HG03280 (cell line): ENCODE results near the gene EPHB2.

ENCODE experiments used
- ATAC-seq: cut with Tn5 transposase; IDR thresholded peaks from one replicate; pipeline ENCODE4 v1.9.1; 2021; ENCODE audit warnings: mild to moderate bottlenecking, moderate library complexity; ENCODE audit not compliant: unreplicated experiment

EPHB2 gene

DNA sequence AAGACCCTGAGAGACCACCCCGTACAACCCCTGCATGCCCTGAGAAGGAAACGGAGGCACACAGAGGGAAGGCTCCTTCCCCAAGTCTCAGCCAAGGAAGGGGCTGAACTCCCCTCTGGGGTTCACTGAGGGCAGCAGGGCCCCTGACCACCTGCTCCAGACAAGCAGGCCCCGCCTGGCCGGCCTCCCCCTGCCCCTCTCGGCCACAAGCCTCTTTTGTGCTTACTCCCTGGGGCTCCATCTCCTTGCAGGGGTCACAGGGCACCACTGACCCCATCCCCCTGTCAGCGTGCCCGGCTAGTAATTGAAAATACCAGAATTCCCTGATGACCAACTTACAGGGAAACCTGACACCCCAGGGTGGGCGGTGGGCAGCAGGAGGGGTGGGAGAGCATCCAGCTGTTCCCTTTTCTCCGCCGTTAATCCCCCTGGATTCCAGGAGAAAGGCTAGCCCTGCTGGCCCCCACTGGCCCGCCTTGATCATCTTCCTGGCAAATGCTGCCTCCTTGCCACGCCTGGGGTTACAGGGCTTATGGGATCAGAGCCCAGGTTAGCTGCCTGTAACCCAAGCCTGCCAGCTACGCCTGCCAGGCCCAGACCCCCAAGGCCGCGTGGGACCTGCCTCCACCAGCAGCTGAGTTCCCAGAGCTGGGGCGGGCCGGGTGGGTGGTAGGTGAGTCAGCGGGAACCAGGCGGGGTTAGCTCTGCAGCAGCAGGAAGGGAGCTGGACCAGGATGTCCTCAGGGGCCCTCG, 165.9 kb downstream of the EPHB2 start:
- ATAC-seq = no peak

DNA sequence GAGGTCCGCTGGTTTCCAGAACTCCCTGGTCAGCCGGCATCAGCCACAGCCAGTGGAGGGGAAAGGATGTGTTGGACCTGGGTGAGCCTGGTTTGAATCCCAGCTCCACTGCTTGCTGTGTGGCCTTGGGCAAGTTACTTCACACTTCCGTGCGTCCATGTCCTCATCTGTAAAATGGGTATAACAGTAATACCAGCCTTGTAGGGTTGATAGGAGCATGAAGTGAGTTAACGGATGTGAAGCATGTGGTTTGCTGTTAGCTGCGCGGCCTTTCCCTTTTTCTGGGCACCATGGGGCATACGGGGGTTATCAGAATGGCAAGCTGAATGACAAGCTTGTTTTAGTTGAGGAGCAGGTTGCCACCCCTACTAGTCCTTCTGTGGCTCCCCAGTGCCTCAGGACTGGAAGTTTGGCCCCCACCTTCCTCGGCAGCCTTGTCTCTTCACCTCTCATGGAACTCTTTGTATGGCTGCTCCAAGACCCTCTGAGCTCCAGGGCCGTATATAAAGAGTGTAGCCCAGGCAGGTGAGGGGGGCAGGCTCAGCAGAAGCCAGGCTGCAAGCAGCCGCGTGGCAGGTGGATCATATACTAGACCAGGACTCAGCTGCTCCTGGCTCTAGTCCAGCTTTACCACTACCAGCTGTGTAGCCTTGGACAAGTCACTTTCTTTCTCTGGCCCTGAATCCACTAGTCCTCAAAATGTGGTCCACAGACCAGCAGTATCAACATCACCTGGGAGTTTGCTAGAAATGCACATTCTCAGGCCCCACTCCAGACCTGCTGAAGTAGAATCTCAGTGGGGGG, 166.7 kb downstream of the EPHB2 start:
- no peak for ATAC-seq

DNA sequence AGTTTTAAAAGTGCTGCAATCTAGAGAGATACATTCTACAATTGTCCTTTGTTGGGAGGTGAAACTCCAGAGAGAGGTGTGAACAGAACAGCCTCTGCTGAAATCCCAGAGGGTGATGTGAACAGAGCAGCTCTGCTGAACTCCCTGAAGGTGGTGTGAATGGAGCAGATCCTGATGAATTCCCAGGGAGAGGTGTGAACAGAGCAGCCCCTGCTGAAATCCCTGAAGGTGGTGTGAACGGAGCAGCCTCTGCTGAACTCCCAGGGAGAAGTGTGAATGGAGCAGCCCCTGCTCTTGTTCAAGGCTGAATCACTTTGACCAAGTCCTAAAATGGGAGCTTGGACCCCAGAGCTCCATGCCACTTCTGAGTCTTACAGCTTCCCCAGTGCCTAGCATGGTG, 167.3 kb downstream of the EPHB2 start:
- ATAC-seq = no peak

DNA sequence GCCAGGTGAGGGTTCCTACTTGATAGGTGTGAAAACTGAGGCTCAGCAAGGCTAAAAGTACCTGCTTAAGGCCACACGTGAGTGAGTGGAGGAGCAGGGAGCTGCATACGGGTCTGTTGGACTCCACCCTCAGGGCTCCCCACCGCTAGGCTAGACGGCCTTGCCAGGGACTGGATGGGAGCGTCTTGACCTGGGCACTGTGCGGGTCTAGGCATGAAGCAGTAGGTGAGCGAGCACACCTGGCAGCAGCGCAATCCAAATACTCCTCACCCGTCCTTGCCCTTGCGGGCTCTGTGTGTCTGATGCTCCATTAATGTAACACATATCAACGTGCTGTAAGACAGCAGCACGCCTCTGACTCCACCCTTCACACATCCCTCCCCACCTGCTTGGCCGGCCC, 168.0 kb downstream of the EPHB2 start:
- ATAC-seq = no peak

DNA sequence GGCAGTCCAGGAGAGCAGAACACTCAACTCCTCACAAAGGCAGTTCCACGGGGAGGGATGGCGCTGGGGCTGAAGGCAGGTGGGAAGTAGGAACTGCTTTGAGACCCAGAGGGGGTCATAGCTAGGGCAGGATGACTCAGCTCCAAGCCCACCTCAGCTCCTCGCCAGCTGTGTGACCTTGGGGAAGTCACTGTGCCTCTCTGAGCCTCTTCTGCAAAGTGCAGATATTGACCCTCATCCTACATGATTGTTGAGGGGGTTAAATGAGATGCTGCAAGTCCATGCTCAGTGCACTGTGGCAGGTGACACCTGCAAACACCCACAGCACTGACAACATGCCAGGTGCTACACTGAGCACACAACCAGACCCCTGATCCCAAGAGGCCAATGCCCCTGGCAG, 168.8 kb downstream of the EPHB2 start:
- no peak for ATAC-seq

DNA sequence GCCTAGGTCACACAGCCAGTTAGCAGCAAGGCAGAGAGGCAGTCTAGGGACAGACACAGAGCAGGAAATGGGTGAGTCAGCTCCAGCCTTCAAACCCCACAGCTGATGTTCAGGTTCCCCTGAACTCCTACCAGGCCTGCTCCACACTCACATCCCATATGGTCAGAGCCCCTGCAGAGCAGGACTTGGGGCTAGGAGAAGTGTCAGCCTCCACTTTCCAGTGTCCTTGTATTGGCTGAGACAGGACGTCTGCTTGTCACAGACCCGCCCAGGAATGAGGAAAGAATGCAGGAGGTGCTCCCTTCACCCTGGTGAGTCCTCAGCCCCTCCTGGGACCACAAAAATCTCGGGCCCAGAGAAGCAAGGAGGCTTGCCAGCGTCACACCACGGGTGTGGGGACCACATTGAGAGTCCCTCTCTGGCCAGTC, 169.5 kb downstream of the EPHB2 start:
- no peak for ATAC-seq

DNA sequence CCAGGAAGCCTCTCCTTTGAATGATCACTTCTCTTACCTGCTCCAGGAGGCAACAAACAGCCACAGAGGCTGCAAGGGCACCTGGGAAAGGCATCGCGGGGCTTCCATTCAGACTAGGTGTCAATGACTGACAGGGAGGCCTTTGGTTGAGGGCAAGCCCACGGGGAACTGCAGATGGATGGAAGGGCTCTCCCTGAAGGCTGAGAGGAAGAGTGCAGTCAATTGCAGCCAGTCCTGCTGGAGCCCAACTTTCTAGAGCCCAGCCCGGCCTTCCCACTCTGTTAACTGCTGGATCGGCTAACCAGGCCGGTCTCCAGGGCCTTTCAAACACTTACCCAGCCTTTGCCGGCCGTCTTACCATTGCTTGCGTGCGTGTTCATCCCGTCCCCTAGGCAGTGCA, 172.8 kb downstream of the EPHB2 start:
- no peak for ATAC-seq

DNA sequence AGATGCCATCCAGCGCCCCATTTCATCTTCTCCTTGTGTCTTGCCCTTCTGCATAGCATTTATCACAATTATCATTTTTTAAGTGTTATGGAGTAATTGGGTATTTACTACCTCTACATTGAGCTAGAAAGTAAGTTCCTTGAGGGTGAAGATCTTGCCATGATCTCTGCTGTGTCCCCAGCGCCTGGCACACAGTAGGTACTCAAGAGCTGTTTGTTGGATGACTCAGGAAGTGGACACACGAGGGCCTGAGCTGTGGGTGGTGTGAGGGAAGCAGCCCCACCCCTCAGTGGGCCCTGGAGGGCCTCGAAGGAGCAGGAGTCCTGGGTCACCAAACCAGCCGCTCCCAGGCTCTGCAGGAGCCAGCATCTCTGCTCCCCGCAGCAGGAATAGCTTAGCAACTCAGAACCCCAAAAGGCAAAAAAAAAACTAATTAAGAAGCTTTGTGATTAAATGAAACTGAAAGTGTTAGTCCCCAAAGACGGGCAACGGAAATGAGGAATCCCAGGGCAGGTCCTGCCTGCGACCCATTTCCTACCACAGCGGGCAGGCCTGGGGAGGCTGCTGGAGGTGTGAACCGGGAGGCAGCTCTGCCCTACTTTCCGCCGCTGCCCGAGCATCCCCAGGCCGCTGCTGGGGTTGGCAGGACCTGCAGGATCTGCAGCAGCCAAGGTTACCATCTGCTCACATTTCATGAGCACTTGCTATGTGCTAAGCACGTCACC, 174.3 kb downstream of the EPHB2 start:
- ATAC-seq = no peak

DNA sequence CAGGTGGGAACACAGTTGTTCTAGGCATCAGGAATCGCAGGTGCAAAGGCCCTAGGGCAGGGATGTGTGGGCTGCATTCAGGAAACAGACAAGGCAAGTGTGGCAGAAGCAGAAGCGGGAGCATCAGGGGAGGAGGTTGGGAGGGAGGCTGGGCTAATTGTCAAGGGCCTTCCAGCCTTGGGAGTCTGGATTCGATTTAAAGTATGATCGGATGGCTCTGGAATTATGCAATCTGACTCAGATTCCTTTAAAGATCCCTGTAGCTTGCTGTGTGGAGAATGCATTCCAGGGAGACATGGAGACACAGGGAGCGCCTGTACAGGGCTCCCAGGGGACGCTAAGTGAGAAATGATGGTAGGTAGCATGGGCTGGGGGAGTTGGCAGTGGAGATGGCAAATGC, 175.6 kb downstream of the EPHB2 start:
- no peak for ATAC-seq

DNA sequence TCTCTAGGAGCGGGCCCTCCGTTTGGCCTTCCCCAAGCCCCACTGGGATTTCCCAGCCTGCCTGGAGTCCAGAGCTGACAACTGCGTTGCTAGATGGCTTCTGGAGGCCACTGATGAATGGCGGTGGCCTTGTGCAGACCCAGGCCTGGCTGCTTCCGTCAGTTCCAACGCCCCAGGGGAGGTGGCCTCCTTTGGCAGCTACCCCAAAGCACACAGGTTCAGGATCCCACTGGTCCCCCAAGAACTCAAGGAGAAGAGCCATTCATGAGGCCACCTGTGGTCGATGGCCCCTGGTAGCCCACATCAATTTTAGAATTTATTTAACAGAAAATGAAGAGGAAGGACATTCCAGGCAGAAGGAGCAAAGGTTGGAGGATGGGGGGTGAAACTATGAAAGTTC, 176.9 kb downstream of the EPHB2 start:
- ATAC-seq = no peak

DNA sequence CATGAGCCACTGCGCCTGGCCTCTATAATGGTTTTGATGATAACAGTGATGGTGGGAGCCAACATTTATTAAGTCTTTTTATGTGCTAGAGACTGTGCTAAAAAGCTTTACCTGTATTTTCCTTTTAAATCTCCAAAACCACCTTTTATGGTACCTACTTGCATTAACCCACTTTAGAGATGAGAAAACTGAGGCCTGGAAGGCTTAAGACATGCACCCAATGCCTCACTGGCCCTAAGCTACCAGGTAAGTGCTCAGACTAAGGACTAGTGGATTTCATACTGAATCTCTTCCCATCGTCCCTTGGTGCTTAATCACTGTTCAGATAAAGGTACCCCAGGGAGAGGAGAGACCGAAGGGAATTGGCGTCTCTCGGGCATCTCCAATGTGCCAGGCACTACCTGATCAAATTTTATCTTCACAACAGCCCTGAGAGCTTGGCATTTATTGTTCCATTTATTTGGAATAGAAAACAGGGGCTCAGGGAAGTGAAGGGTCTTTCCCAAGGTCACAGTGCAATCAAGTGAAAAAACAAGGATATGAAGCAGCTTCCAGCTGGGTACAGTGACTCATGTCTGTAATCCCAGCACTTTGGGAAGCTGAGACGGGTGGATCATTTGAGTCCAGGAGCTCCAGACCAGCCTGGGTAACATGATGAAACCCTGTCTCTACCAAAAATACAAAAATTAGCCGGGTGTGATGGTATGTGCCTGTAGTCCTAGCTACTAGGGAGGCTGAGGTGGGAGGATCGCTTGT, 177.9 kb downstream of the EPHB2 start:
- ATAC-seq = no peak

DNA sequence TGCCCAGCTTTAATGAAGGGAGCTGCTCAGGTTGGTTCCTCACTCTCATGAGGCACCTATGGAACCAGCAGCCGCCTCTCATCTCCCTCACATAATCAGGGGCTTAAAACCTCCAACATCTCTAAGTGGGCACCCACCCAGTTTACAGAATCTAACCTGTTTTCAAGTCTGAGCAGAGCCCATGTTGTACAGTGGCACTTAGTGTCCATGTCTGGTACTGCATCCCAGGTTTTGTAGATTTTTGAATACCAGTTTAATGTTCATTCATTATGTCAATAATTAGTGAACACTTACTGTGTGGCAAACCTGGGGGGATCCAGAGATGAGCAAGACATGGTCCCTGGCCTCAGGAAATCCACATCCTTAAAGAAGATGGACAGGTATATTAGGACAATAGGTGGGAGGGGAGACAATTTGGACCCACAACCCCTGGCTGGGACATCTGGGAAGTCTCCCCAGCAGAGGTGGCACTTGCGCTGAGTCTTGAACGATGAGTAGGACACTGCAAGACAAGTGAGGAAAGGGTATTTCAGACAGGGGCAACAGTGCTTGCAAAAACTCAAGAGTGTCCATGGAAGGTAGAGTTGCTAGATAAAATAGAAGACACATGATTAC, 178.7 kb downstream of the EPHB2 start:
- ATAC-seq = no peak

DNA sequence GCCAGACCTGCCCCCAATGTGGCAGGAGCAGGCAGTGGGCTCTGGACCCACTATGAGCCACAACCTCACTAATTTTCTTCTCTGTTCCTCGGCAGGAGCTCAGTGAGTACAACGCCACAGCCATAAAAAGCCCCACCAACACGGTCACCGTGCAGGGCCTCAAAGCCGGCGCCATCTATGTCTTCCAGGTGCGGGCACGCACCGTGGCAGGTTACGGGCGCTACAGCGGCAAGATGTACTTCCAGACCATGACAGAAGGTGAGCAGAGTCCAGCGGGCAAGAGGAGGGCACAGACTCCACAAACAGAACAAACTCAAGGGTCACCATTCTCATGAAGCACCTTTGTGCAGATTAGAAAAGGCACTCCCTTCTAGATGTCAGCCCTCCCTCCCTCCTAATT, 182.2 kb downstream of the EPHB2 start:
- no peak for ATAC-seq

DNA sequence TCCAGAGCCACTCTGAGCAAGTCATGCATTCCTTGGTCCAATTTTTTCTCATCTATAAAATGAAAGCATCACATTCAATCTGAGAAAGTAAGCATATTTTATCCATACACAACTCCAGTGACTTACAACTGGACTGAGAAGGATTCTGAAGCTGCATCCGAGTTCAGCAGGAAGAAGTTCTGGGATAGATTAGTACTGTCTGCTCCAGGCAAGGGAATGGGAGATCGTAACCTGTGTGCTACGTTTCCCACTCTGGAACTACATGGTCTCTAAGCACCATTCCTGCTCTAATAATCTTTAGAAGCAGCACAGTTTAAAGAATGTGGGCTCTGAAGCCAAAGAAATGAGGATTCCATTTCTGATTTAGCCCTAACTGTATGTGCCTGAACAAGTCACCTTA, 182.7 kb downstream of the EPHB2 start:
- no peak for ATAC-seq

DNA sequence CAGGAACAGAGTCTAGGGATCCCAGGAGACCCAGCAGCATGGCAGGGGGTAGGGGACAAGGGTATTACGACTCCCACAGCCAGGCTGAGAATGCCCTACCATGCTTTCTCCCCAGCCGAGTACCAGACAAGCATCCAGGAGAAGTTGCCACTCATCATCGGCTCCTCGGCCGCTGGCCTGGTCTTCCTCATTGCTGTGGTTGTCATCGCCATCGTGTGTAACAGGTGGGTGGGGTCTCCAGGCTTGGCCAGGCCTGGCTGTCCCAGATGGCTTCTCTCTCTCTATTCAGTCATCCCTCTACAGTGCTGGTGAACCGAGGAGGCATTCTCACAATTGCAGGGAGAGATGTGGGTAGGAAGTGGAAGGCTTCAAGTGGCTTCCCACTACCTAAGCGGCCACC, 184.7 kb downstream of the EPHB2 start:
- no peak for ATAC-seq

DNA sequence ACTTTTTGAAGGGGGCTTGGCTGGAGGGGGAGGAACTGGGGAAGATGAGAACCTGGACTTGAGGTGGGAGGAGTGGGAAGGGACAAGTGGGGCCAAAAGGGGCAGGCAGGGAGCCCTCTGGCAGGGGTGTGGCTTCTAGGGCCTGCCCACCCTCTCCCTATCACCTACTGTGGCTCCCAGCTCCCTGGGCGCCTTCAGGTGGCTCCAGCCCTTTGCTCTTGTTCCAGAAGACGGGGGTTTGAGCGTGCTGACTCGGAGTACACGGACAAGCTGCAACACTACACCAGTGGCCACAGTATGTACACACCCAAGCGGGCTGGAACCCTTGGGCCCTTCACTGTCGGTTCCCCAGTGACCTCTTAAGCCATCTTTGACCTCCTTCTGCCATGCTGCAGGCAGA, 185.5 kb downstream of the EPHB2 start:
- no peak for ATAC-seq

DNA sequence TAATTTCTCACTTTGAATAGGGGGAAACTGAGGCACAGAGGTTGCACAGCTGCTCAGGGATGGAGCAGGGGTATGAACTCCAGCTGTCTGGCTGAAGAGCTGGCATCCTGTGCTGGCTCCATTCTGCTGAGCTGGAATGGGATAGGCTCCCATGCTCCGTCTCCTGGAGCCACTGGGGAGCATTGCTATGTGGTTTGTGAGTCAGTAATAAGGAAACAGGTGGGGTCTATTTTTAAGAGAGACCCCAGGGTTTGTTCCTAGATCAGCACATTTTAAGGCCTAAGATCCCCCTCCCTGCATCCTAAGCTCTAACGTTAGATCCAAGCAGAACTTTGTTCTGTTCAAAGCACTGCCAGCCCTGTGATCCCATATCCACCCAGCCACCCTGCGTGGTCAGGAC, 189.8 kb downstream of the EPHB2 start:
- ATAC-seq = no peak

DNA sequence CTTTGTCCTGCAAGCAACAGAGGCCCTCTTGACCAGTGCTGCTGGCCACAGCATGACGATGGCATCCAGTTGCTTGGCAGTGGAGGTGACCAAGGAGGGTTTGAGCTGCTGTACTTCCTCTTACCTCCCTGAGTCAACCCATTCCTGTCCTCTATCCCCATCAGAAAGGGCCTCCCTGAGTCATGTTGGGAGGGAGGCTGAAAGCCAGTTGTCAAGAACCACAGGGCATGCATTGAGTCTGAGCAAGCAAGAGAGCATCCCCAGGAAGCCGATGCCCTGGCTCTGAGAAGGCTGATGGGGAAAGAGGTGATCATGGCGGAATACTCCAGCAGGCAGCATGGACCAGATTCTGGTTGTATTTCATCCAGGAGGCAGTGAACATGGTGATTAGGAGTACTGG, 192.5 kb downstream of the EPHB2 start:
- no peak for ATAC-seq

DNA sequence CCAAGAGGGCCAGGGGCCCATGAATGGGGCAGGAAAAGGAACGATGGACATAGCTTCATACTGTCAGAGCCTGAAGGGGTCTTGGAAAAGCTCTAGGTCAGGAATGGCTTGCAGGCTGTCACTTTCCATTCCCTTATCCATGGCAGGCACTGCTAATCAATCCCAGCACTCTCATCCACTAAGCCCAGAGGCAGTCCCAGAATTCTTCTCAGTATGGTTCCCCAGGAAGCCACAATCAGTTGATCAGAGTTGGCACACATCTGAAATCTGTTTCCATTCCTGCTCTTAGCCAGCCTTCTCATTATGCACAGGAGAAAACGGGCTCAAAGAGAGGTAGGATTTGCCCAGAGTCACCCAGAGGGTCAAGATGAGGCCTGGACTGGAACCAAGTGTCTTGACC, 196.3 kb downstream of the EPHB2 start:
- no peak for ATAC-seq

DNA sequence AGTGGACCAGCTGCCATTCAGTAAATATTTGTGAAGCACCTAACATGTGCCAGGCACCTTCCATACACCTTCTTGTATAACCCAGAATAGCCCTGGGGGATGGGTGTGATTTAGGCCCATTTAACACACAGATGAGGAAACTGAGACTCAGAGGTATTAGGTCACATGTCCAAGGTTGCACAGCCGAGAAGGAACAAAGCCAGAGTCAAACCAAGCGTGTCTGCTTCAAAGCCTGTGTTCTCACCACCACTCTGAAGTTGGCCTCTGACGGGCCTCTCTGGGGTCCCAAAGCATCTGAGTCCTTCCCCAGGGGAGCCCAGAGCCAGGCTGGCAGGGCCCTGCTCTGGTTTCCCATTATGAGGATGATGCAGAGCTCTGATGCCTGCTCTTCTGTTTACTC, 196.9 kb downstream of the EPHB2 start:
- no peak for ATAC-seq
